ENCODE results near the gene TGIF1. TPM values are rescaled to one million over a fixed set of nuclear protein-coding genes. Genes with fewer than 3 reads are reported as not detected.

Gene TGIF1
- total RNA-seq, 3 donors from 2014 or later (not counting 1 experiment from before 2014, with no cell fraction given), result 57.5 to 74.7 (median 60.4) TPM

DNA sequence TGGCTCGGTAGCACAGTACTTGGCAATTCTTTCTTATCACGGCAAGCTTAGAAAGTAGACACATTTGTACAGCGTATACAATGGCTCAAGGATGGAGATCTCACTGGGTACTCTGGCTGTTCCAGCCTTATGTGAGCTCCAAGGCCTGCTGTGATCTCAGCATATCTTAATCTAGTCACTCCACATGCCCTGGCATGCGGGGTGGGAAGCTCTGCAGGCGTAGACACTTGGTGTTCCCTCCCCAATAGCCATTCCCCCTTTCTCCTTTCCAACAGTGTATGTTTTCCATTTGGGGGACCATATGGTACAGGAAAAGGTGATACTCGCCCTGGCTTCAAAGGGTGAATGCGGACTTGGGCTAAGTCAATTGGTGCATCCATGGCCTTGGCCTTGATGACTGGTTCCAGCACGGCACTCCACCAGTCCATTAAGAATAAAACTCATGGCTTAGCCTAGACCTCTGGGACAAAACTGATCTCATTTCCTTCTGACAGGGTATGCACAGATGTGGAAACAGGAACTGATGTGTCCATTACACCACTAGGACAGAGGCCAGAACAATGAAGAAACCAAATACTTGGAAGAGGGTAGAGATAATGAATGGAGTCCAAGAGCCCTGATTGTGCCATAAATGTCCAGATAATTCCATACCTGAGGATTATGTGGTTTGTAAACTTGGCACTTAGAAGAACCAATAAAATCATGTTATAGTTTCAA, 28.4 kb downstream of the TGIF1 start:
- TF ChIP-seq, protein P1, sequence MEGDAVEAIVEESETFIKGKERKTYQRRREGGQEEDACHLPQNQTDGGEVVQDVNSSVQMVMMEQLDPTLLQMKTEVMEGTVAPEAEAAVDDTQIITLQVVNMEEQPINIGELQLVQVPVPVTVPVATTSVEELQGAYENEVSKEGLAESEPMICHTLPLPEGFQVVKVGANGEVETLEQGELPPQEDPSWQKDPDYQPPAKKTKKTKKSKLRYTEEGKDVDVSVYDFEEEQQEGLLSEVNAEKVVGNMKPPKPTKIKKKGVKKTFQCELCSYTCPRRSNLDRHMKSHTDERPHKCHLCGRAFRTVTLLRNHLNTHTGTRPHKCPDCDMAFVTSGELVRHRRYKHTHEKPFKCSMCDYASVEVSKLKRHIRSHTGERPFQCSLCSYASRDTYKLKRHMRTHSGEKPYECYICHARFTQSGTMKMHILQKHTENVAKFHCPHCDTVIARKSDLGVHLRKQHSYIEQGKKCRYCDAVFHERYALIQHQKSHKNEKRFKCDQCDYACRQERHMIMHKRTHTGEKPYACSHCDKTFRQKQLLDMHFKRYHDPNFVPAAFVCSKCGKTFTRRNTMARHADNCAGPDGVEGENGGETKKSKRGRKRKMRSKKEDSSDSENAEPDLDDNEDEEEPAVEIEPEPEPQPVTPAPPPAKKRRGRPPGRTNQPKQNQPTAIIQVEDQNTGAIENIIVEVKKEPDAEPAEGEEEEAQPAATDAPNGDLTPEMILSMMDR (IDR thresholded peaks at IDR 0.05), result no peak
- no peak overlapping the region for H3K27ac Mint-ChIP-seq
- no peak overlapping the region for H3K27ac ChIP-seq (ENCODE audit: low read length)
- H3K4me3 ChIP-seq (ENCODE audit: low read length), result no peak overlapping the region
- no peaks in the 10 kb centered on the region for H3K36me3 Mint-ChIP-seq
- no peaks in the 10 kb centered on the region for H3K27me3 ChIP-seq (ENCODE audit: control insufficient read depth, insufficient read depth, low read length)
- H3K4me1 Mint-ChIP-seq, result no peaks in the 10 kb centered on the region
- H3K4me1 ChIP-seq (ENCODE audit: control insufficient read depth, insufficient read depth, low read length), result no peaks in the 10 kb centered on the region
- intact Hi-C loops (cut with micrococcal nuclease), result no loop called here
- H3K36me3 ChIP-seq (ENCODE audit: control insufficient read depth, insufficient read depth, low read length), result no peaks in the 10 kb centered on the region
- H3K4me3 Mint-ChIP-seq, result no peak overlapping the region
- H3K27me3 Mint-ChIP-seq (ENCODE audit: low read depth in 2 of 2), result peaks cover 4% of the 10 kb centered on the region in 2 donors
- H3K9me3 ChIP-seq (ENCODE audit: control insufficient read depth, insufficient read depth, low read length), result no peaks in the 10 kb centered on the region
- no peak for ATAC-seq
- 95% methylated on average over 8 of the region's 8 CpGs for WGBS (ENCODE audit: insufficient coverage)
- no peaks in the 10 kb centered on the region for H3K9me3 Mint-ChIP-seq
- no peak for DNase-seq

DNA sequence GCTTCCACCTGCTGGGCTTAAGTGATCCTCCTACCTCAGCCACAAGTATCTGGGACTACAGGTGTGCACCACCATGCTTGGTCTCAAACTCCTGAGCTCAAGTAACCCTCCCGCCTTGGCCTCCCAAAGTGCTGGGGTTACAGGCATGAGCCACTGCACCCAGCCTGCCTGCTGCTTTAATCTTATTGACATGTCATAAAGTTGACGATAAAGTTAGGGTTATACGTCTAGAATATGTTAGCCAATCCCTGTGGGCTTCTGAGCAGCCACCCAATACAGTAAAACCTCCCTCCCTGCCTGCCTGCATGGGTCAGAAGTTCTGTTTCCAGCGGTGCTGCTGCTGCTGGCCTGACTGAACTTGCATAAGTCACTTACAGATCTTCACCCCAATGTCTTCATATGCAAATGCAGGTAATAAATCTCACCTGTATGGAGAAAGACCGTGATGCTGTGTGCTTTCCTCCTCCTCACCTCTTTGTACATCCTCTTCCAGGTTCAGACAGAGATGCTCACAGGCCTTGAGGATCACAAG, 30.1 kb downstream of the TGIF1 start:
- DNase-seq (no peak), ATAC-seq (no peak)
- Histone ChIP-seq H3K9me3 (ENCODE audit: control insufficient read depth, insufficient read depth, low read length) (no peaks in the 10 kb centered on the region), H3K4me1 (ENCODE audit: control insufficient read depth, insufficient read depth, low read length) (no peaks in the 10 kb centered on the region), H3K4me3 (ENCODE audit: low read length) (no peak overlapping the region), H3K27me3 (ENCODE audit: control insufficient read depth, insufficient read depth, low read length) (no peaks in the 10 kb centered on the region), H3K27ac (ENCODE audit: low read length) (no peak overlapping the region), H3K36me3 (ENCODE audit: control insufficient read depth, insufficient read depth, low read length) (no peaks in the 10 kb centered on the region)
- intact Hi-C loops (cut with micrococcal nuclease), result no loop called here
- 96% methylated on average over 4 of the region's 5 CpGs for WGBS (ENCODE audit: insufficient coverage)
- Mint-ChIP-seq H3K4me1 (no peaks in the 10 kb centered on the region), H3K36me3 (no peaks in the 10 kb centered on the region), H3K9me3 (no peaks in the 10 kb centered on the region), H3K27ac (no peak overlapping the region), H3K27me3 (ENCODE audit: low read depth in 2 of 2) (peaks cover 0 to 8% of the 10 kb centered on the region in 2 donors), H3K4me3 (no peak overlapping the region)
- TF ChIP-seq, protein P1 (IDR thresholded peaks at IDR 0.05), result no peak

DNA sequence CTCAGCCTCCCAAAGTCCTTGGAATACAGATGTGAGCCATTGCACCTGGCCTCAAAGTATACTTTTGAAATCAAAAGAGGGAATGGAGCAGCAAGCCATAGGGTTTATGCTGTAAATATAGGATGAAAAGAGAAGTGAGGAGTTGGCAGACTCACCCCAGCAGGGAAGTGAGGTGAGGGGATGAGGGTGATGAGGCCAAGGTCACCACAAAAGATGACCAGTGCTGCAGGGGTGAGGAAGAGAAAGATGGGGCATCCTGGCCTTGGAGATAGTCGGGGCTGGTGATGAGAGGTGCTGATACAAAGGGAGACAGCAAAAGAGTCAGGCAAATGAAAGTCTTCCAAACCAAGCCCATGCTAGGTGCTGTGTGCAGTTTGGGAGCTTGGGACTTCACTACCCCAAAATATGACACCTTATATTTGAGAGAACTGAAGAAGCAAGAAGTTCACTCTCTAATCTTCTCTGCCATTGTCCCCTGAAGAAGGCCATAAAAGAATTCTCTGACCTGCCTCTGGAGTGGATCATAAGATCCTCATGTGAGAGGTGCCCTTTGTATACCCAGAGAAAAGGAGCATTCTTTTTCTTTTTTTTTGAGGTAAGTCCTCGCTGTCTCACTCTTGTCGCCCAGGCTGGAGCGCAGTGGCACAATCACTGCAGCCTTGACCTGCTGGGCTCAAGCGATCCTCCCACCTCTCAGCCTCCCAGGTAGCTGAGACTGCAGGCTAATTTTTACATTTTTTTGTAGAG, 31.0 kb downstream of the TGIF1 start:
- Mint-ChIP-seq H3K27me3 (ENCODE audit: low read depth in 2 of 2) (peaks cover 0 to 8% of the 10 kb centered on the region in 2 donors), H3K27ac (no peak overlapping the region), H3K9me3 (no peaks in the 10 kb centered on the region), H3K36me3 (no peaks in the 10 kb centered on the region), H3K4me1 (no peaks in the 10 kb centered on the region), H3K4me3 (no peak overlapping the region)
- intact Hi-C loops (cut with micrococcal nuclease), result no loop called here
- Histone ChIP-seq H3K9me3 (ENCODE audit: control insufficient read depth, insufficient read depth, low read length) (no peaks in the 10 kb centered on the region), H3K36me3 (ENCODE audit: control insufficient read depth, insufficient read depth, low read length) (no peaks in the 10 kb centered on the region), H3K27ac (ENCODE audit: low read length) (no peak overlapping the region), H3K27me3 (ENCODE audit: control insufficient read depth, insufficient read depth, low read length) (no peaks in the 10 kb centered on the region), H3K4me1 (ENCODE audit: control insufficient read depth, insufficient read depth, low read length) (no peaks in the 10 kb centered on the region), H3K4me3 (ENCODE audit: low read length) (no peak overlapping the region)
- WGBS (ENCODE audit: insufficient coverage), result 88% methylated on average over 5 of the region's 5 CpGs
- ATAC-seq, result no peak
- TF ChIP-seq, protein P1 (IDR thresholded peaks at IDR 0.05), result no peak
- DNase-seq, result no peak

All from natural killer cell (primary cell).